GM13976 (cell line): Measurements from ENCODE around the gene CHCHD6.

ENCODE experiments used
- DNase-seq: peaks from one replicate; pipeline ENCODE4 v3.0.0; 2012; ENCODE audit warnings: low spot score
- in situ Hi-C: fragments of 300-500 bp; cut with MboI; formaldehyde crosslinking; loops from one replicate; pipeline ENCODE4 v1.12.0; 2022; ENCODE audit warnings: low sequenced_read_pairs, mixed read lengths, inconsistent platforms; ENCODE audit not compliant: unreplicated experiment
- TF ChIP-seq, protein P1 (sequence below): IDR thresholded peaks from 2 replicates; pipeline ENCODE4 v1.5.1; 2012; ENCODE audit warnings: borderline replicate concordance, mild to moderate bottlenecking; ENCODE audit not compliant: insufficient read depth; ENCODE audit errors: extremely low read depth, missing control alignments, control extremely low read depth

Gene CHCHD6

GRCh38 chr3:126923423-126923822 lies 219.4 kb downstream of the CHCHD6 start:
- in situ Hi-C loops = no loop called here
- TF ChIP-seq, protein P1, sequence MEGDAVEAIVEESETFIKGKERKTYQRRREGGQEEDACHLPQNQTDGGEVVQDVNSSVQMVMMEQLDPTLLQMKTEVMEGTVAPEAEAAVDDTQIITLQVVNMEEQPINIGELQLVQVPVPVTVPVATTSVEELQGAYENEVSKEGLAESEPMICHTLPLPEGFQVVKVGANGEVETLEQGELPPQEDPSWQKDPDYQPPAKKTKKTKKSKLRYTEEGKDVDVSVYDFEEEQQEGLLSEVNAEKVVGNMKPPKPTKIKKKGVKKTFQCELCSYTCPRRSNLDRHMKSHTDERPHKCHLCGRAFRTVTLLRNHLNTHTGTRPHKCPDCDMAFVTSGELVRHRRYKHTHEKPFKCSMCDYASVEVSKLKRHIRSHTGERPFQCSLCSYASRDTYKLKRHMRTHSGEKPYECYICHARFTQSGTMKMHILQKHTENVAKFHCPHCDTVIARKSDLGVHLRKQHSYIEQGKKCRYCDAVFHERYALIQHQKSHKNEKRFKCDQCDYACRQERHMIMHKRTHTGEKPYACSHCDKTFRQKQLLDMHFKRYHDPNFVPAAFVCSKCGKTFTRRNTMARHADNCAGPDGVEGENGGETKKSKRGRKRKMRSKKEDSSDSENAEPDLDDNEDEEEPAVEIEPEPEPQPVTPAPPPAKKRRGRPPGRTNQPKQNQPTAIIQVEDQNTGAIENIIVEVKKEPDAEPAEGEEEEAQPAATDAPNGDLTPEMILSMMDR = no peak
- no peak for DNase-seq

GRCh38 chr3:126923895-126924294 lies 219.9 kb downstream of the CHCHD6 start:
- no peak for DNase-seq
- TF ChIP-seq, protein P1 = no peak
- in situ Hi-C loops = no loop called here

GRCh38 chr3:126924458-126924857 lies 220.4 kb downstream of the CHCHD6 start:
- TF ChIP-seq, protein P1 = no peak

GRCh38 chr3:126925411-126926171 lies 221.6 kb downstream of the CHCHD6 start:
- in situ Hi-C loops = no loop called here
- no peak for DNase-seq
- TF ChIP-seq, protein P1 = no peak

More at GRCh38 chr3:126924458-126924857, 220.4 kb downstream of the CHCHD6 start:
- in situ Hi-C loops = no loop called here
- DNase-seq = no peak

DNA sequence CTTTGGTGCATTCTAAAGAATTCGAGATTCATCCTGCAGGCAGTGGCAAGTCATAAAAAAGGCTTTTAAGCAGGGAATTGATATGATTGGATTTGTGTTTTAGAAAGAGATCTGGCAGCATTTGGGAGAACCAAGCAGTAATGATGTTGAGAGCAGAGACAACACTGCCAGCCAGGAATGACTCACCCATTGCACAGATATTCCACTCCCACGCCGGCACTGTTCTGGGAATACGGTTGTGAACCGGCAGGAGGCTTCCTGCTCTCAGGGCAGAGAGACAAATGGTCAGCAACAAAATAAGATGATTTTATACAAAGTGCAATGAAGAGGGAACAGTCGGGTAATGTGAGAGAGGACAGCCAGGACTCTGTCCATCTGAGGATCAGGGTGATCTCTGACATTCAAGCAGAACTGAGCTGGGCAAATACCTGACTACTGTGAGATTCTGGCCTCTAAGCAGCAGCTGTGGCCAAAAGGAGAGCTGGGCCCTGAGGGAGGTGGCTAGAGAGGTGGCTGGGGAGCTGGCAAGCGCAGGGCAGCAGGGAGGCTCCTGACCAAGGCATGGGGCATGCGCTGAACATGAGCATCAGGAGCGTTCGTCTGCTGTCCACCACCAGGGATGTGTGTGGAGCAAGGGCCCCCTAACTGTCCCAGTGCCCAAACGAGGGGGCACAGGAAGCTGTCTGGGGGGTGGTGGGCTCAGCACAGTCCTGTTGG lies 222.8 kb downstream of the CHCHD6 start:
- in situ Hi-C loops = no loop called here
- no peak for DNase-seq
- TF ChIP-seq, protein P1 = no peak

GRCh38 chr3:126927401-126927750 lies 223.3 kb downstream of the CHCHD6 start:
- in situ Hi-C loops = no loop called here
- TF ChIP-seq, protein P1 = no peak
- no peak for DNase-seq
